Islet precursor cell (in vitro differentiated cells): ENCODE measurements around the gene WDR55.
"Not testable (repeated sequence)": the region's sequence is repeated elsewhere in the genome, so short reads cannot be mapped to it uniquely, and the experiment has no call there.

ENCODE experiments used
- DNase-seq: peaks from one replicate; pipeline ENCODE4 v3.0.0-alpha.2; 2018

WDR55 gene

GRCh38 chr5:140664359-140665119 lies at the start of gene WDR55:
Gene WDR55 (plus strand): TSS chr5:140664904. CDS start chr5:140664913, 9 bp downstream.
- DNase-seq, result peak; percentile 99

GRCh38 chr5:140622301-140622700 lies 42.4 kb upstream of the WDR55 start:
- DNase-seq, result no peak

- not testable (repeated sequence) for DNase-seq
Measured at GRCh38 chr5:140623061-140623460, 41.6 kb upstream of the WDR55 start.

- not testable (repeated sequence) for DNase-seq
Measured at GRCh38 chr5:140624886-140625285, 39.8 kb upstream of the WDR55 start.

- DNase-seq, result no peak
Measured at GRCh38 chr5:140627972-140628371, 36.7 kb upstream of the WDR55 start.

GRCh38 chr5:140628711-140629110 lies 36.0 kb upstream of the WDR55 start:
- no peak for DNase-seq

GRCh38 chr5:140630292-140631035 lies 34.2 kb upstream of the WDR55 start:
- no peak for DNase-seq

GRCh38 chr5:140631036-140631417 lies 33.7 kb upstream of the WDR55 start:
- DNase-seq, result no peak

- DNase-seq, result no peak
Measured at GRCh38 chr5:140631831-140632365, 32.8 kb upstream of the WDR55 start.

- DNase-seq, result no peak
Measured at GRCh38 chr5:140632366-140633020, 32.2 kb upstream of the WDR55 start.

GRCh38 chr5:140633021-140633471 lies 31.7 kb upstream of the WDR55 start, which contains the start of gene CD14:
Gene CD14 (minus strand): TSS chr5:140633175. CDS start chr5:140633071, 104 bp downstream.
- no peak for DNase-seq

- no peak for DNase-seq
Measured at GRCh38 chr5:140633501-140633900, 31.2 kb upstream of the WDR55 start.

- DNase-seq, result no peak
Measured at GRCh38 chr5:140634103-140634502, 30.6 kb upstream of the WDR55 start.

- DNase-seq, result no peak
Measured at GRCh38 chr5:140635291-140636257, 29.1 kb upstream of the WDR55 start.

- DNase-seq, result no peak
Measured at GRCh38 chr5:140637371-140638100, 27.2 kb upstream of the WDR55 start.

- not testable (repeated sequence) for DNase-seq
Measured at GRCh38 chr5:140638898-140639147, 25.9 kb upstream of the WDR55 start.

- peak; percentile 98 for DNase-seq
Measured at GRCh38 chr5:140639148-140639981, 25.3 kb upstream of the WDR55 start, which contains the start of gene TMCO6. Gene TMCO6 (plus strand): TSS chr5:140639451. CDS start chr5:140639528, 77 bp downstream.

GRCh38 chr5:140641716-140642115 lies 23.0 kb upstream of the WDR55 start:
- DNase-seq, result peak; percentile 38

GRCh38 chr5:140642718-140643117 lies 22.0 kb upstream of the WDR55 start:
- peak; percentile 19 for DNase-seq

GRCh38 chr5:140647042-140647419 lies 17.7 kb upstream of the WDR55 start:
- no peak for DNase-seq

- DNase-seq, result no peak
Measured at GRCh38 chr5:140658870-140659269, 5.8 kb upstream of the WDR55 start.
